GM06990 (cell line): ENCODE measurements around the gene CRYBG3.
A peak's percentile ranks its signal among the peaks of the same experiment; 100 is the strongest.

Experiments used
- DNase-seq: peaks from one replicate; pipeline ENCODE4 v3.0.0-alpha.2; 2011; ENCODE audit not compliant: insufficient read length; ENCODE audit errors: extremely low read depth
- H3K27me3 ChIP-seq: replicated peaks from 2 replicates; pipeline ENCODE4 v1.6.0; 2011; ENCODE audit warnings: low read length; ENCODE audit not compliant: control insufficient read depth, insufficient read depth
- H3K36me3 ChIP-seq: 2 replicates; pipeline ENCODE4 v1.5.1; 2011; ENCODE audit warnings: low read length; ENCODE audit not compliant: control insufficient read depth, insufficient read depth
- H3K4me3 ChIP-seq: replicated peaks from 2 replicates; pipeline ENCODE4 v1.5.1; 2011; ENCODE audit warnings: low read depth, mild to moderate bottlenecking, control low read depth, low read length
- TF ChIP-seq, protein P1 (sequence below): IDR thresholded peaks from 2 replicates; pipeline ENCODE4 v1.5.1; 2011; ENCODE audit warnings: low read length, control low read depth, mild to moderate bottlenecking, inconsistent platforms; ENCODE audit not compliant: insufficient read depth, poor library complexity, severe bottlenecking

CRYBG3 gene

DNA sequence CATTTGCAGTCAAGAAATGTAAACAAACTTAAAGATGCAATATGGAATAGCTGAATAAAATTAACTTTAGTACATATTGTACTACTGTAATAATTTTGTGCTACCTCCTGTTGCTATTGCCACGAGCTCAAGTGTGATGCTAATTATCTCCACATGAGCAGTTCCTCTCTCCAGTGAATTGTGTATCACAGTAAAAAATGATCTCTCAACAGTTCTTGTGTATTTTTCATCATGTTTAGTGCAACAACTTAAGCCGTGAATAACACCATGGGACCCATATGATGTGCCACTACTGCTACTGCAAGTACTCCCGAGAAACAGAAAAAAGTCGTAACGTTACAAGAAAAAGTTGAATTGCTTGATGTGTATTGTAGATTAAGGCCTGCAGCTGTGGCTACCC, 138.1 kb downstream of the CRYBG3 start:
- Histone ChIP-seq H3K27me3 (no peaks in the 10 kb centered on the region), H3K36me3 (peaks cover 9% of the 10 kb centered on the region), H3K4me3 (no peak overlapping the region)
- DNase-seq: no peak
- TF ChIP-seq, protein P1, sequence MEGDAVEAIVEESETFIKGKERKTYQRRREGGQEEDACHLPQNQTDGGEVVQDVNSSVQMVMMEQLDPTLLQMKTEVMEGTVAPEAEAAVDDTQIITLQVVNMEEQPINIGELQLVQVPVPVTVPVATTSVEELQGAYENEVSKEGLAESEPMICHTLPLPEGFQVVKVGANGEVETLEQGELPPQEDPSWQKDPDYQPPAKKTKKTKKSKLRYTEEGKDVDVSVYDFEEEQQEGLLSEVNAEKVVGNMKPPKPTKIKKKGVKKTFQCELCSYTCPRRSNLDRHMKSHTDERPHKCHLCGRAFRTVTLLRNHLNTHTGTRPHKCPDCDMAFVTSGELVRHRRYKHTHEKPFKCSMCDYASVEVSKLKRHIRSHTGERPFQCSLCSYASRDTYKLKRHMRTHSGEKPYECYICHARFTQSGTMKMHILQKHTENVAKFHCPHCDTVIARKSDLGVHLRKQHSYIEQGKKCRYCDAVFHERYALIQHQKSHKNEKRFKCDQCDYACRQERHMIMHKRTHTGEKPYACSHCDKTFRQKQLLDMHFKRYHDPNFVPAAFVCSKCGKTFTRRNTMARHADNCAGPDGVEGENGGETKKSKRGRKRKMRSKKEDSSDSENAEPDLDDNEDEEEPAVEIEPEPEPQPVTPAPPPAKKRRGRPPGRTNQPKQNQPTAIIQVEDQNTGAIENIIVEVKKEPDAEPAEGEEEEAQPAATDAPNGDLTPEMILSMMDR: no peak

GRCh38 chr3:97960551-97960950, 138.7 kb downstream of the CRYBG3 start:
- TF ChIP-seq, protein P1: no peak
- no peak for DNase-seq
- Histone ChIP-seq H3K27me3 (no peaks in the 10 kb centered on the region), H3K36me3 (peaks cover 9% of the 10 kb centered on the region), H3K4me3 (no peak overlapping the region)

GRCh38 chr3:97960993-97961766, 139.4 kb downstream of the CRYBG3 start:
- Histone ChIP-seq H3K36me3 (peaks cover 11% of the 10 kb centered on the region), H3K27me3 (no peaks in the 10 kb centered on the region), H3K4me3 (no peak overlapping the region)
- no peak for DNase-seq
- TF ChIP-seq, protein P1: no peak

GRCh38 chr3:97967966-97968365, 146.2 kb downstream of the CRYBG3 start:
- no peak for DNase-seq
- H3K36me3 ChIP-seq: peaks cover 2% of the 10 kb centered on the region
- H3K4me3 ChIP-seq: no peak overlapping the region
- H3K27me3 ChIP-seq: no peaks in the 10 kb centered on the region
- TF ChIP-seq, protein P1: peak; percentile 17

DNA sequence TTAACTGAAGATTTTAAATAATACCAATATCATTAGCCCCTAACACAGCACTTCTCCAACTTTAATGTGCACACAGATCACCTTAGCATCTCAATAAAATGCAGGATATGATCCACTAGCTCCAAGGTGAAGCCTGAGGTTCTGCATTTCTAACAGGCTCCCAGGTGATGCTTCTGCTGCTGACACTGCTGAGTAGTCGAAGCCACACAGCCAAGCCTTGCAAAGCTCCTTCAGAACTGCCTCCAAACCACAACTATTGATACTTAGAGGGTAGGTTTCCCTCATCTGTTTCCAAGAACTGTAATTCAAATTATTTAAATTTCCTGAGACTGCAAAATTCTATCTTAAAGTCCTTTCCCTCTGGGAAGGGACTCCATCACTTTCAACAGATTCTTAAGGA, 146.6 kb downstream of the CRYBG3 start:
- Histone ChIP-seq H3K4me3 (no peak overlapping the region), H3K27me3 (no peaks in the 10 kb centered on the region), H3K36me3 (peaks cover 2% of the 10 kb centered on the region)
- no peak for DNase-seq
- TF ChIP-seq, protein P1: no peak
